GM18867 (cell line): ENCODE data around the gene CACNA1F.
A peak's percentile ranks its signal among the peaks of the same experiment; 100 is the strongest.

Experiments used
- ATAC-seq: cut with Tn5 transposase; IDR thresholded peaks from one replicate; pipeline ENCODE4 v1.9.1; 2021; ENCODE audit warnings: mild to moderate bottlenecking, moderate library complexity; ENCODE audit not compliant: unreplicated experiment

The CACNA1F gene

DNA sequence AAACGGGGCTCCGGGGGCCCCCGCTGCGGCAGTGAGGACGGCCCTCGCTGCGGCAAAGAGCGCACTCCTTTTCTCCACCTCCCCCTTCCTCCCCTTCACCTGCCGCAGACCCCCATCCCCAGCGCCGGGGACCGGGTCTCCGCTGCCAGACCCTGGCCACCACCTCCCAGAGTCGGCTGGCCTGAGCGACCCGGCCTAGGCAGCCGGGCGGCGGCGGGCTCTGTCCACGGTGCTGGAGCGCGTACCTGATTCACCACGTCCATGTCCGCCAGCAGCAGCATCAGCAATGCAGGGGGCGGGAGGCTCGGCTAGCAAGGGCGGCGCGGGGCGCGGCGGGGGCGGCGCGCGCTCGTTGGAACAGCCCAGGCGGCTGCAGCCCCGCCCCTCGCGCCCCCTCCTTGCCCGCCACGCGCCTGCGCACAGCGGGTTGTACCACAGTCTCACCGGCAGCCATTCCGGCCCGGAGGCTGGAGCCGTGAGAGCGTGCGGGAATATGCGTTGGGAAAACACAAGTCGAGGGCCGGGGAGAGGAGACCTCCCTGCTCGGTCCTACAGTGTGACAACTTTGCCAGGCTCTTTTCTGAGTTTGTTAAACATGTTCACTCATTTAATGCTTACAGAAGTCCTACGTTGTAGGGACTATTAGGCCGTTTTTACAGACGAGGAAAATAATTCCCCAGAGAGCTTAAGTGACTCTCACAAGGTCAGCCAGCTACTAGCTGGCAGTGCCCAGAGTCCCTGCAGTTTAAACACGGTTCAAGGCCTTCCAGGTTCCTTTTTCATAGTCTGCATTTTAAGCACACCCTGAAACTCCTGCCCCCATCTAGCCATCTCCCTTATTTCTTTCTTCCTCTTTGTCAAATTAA is 33.0 kb downstream of the CACNA1F start, which contains the start of gene SYP:
Gene SYP (minus strand): TSS at position 288 of the 866 bp plus-strand sequence. CDS start 7 bp downstream, at position 281.
- ATAC-seq, result peak; percentile 94

DNA sequence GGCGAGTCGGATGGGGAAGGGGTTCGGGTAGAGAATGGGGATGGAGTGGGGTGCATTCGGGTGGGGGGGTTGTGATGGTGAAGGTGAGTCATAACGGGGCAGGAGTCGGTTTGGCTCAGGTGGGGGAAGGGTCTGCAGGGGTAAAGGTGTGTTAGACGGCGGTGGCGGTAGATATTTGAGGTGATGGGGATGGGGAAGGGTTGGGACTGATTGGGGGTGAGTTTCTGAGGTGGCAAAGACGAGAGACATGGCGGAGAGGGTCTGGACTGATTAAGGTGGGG is 33.9 kb downstream of the CACNA1F start:
- ATAC-seq, result no peak

DNA sequence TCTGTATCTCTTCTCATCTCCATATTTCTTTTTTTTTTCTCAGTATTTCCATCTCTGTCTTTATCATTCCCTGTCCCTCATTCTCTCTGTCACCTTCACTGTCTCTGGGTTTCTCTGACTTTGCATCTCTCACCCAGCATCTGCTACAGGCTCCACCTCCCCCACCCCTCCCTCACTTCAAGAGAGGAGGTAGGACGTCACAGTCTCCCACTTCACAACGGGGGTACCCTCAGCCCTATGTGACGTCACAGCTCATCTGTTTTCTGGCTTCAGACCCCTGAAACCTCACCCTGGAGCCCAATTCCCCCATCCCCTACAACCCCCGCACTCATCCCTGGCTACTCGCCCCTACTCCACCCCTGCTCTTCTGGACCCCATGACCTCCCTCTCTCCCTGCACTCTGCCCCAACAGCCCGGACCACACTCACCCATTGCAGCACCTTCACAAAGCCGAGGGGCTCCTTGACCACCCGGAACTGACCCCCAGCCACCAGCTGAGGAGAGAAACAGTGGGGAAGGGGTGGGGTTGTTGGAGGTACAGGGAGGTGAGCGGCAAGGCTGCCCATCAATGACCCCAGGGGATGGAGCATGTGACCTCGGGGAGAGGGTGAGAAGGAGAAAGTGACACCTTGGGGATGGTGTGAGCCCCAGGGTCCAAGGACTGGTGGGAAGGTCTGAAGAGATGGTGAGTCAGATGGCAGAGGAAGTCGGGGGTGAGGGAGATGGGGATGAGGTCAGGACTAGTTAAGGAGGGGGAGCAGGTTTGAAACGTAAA is 34.4 kb downstream of the CACNA1F start:
- no peak for ATAC-seq

DNA sequence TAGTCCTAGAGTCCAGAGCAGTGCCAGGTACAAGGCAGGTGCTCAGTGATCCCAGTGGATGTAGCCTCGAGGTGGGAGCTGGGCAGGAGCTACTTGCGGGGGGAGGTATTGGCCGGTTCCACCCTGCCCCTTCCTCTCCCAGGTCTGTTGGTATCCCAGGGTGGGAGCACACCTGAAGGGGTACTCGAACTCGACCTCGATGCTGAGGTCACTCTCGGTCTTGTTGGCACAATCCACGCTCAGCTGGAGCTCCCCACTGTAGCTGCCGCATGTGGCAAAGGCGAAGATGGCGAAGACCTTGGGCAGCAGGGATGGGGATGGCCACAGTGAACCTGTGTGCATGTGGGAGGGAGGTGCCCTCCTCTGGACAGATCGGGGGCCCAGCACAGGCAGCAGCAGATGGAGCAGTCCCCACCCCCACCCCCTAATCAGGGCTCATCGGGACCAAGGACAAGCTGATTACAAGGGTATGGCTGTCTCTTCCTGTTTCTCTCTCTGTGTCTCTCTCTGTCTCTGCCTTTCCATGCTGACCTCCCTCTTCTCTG is 35.5 kb downstream of the CACNA1F start:
- ATAC-seq, result no peak

DNA sequence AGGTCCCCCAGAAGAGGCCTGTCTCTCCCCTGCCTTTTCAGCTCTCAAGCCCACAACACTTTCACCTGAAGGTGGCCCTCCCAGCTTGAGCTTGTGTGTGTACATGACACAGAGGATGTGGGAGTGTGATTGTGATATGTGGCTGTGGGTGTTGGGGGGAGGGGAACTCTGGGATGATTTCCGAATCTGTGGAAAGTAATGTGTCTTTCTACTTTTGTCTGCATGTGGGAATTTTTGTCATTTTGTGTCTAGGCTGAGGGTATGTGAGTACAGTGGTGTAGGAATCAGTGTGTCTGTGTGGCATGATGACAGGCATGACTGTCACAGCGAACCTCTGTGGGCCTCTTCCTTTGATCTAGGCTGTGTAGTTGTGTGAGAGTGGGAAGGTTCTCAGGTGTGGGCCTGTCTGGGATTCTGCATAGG is 39.6 kb downstream of the CACNA1F start:
- ATAC-seq, result no peak

DNA sequence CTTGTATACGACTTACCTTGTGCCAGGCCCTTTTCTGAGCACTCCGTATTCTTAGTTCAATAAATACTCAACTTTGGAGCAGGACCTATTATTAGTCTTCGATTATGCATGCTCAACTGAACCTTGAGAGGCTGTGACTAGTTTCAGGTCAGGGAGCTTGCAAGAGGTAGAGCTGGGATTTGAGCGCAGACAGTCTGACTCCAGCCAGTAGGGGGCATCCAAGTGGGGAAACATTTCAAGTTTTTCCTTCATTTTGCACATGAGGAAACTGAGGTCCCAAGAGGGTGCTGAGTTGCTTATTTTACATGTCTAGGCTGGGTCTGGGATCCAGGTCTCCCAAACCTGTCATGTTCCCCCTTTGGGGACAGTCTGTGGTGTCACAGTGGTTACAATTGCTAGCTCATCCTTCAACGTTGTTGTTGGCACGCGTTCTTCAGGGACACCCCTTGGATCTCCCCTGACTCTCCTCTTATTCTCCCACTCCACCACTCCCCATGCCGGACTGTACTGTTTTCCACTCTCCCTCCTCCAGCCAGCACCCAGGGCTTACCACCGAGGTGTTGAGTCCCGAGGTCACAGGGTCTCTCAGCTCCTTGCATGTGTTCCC is 40.3 kb downstream of the CACNA1F start:
- ATAC-seq, result no peak

DNA sequence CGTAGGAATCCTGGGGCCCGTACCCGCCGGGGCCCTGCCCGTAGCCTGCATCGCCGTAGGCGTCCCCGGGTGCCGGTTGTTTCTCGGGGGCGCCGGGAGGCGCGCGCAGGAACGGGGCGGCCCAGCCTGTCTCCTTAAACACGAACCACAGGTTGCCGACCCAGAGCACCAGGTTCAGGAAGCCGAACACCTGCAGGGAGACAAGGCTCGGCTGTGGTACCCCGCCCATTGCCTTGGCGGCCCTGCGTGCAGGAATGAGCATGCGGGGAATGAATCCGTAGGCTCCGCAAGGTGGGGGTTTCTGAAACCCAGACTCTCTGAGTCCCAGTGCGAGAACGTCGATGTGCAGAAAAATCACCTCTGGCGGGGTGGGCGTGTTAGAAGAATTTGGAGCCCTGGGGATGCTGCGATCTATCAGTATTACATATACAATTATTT is 41.5 kb downstream of the CACNA1F start:
- peak; percentile 1 for ATAC-seq

DNA sequence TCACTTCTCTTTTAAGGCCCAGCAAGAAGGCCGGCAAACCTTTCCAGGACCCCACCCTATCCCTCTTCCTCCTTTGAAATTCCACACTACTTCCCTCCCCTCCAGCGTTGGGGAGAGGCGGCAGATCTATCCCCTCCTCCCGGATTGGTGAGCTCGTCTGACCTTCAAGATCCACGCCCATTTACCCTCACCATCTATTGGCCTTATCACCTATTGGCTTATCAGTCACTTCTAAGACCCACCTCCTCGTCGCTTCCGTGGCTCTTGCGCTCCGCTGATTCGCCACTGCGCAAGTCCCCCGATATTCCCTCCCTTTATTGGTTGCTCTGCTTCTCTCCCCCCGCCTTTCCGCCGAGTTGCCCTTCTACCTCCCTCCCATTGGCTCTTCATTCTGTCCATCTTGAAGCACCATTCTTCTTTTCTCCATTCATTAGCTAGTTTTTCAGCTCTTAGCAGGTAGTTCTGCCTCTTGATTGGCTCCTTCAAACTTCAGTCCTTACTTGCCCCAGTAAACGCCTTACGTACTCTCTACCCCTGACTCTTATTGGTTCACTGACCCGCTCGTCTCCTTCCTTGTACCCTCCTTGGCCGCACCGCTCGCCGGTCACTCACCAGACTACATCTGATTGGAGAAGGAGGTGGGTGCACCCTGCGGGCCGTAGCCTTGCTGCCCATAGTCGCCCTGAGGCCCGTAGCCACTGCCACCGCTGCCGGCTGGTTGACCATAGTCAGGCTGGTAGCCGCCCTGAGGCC is 42.1 kb downstream of the CACNA1F start:
- ATAC-seq, result peak; percentile 88

DNA sequence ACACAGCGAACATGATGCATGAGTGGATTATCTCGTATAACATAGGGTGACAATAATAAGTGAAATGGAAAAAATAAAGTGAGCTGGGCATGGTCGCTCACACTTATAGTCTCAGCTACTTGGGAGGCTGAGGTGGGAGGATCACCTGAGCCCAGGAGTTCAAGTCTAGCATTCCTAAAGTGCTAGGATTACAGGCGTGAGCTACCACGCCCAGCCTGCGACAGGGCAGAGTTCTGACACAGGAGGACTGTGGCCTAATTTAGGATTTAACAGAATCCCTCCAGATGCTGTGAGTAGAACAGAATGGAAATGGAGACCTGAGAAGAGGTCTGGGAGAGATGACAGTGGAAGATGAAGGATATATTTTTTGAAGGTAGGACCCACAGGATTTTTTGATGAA is 43.5 kb downstream of the CACNA1F start:
- no peak for ATAC-seq

DNA sequence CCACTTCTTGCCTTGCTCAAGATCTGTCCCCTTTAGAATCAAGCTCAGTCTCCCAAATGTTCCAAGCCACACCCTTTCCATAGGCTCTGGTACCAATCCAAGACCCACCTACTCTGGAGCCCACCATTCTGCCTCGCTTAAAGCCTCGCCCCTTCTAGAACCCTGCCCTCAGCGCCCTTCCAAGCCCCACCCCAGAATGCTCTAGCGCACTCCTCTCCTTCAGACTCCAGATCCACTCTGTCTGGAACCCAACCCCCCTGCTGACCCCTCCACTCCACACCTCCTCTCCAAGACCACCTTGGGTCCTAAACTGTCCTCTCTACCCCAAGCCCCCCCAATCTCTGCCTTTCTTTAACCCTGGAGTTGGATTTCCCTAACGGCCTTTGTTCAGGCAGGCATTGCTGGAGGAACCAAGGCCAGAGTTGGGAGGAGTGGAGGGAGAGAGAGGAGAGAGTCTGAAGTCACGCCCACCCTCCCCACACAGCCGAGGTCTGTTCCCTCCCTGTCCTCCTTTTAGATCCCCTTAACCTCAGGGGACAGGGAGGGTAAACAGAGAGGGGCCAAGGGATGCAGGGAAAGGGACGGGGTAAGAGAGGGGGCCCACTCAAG is 44.6 kb downstream of the CACNA1F start:
- no peak for ATAC-seq

DNA sequence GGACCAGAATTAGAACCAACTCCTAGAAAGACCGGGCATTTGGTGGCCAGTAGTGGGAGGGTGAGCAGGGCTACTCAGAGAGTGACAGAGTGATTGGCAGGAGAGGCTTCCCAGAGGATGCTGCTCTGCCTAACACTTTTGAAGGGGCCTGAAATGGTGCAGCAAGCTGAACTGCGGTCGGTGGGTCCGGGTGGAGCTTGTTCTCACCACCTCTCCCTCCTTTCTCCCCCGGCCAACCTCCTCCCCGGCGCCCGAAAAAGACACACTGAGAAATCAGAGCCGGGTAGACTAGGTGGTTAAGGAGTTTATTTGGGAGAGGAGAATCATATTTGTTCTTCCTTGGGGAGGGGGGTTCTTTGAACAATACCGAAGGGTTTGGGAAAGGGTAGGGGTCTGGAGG is 45.6 kb downstream of the CACNA1F start:
- ATAC-seq, result no peak

DNA sequence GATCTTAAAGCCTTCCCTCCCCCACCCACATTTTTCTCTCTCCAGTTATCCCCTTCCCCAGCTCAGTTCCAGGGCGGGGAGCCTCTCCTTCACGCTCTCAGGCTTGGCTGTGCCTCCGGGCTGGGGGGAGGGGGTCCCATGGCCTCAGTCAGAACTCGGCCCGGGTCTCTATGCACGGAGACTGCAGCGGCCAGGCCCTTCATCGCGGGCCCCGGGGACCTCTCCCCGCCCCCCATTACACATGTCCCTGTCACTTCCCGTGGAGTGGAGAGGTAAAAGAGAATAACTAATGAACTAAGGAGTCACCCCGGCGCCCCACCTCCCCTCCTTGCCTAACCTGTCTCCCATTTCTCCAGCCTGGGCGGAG is 46.1 kb downstream of the CACNA1F start:
- ATAC-seq, result no peak

DNA sequence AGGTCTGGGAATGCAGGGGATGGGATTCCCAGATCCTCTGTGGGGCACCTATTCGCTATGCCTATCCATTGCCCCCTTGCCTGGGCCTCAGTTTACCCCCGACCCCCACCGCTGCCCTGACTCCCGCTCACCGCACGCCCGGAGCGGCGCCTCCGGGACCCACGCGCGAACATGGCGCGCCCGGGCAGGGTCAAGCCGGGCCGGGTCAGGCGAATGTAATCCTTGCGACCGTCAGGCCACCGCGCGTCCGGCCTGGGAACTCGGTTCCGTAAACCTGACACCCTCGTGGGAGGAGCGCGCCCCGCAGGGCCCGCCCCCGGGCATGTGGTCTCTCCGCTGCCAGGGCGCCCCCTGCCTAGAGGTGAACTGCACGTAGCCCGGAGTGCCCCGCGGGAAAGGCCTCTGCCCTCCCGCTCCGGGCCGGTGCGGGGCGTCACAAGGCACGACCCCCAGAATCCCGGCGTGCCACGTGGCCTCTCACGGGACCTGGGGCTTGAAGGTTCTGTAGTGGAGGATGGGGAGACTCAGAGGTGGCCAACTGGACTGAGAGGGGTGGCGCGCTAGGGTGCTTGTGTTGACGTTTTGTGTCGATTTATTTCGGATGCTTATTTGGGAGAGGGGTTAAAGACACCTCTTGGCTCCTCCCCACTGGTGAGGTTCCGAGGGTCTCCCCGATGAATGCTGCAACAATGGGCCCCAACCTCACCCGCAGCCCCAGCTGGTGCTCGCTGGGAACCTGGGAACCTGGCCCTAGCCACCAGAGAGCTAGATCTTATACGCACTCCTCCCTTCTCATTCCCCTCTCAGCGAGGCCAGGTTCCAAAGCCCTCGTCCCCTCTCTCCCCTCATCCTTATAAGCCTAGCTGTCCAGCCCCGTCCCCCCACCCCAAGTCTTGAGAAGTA is 46.8 kb downstream of the CACNA1F start, which contains the start of gene PRICKLE3:
Gene PRICKLE3 (minus strand): TSS at position 249 of the 903 bp plus-strand sequence. CDS start 76 bp downstream, at position 173.
- ATAC-seq, result peak; percentile 33

DNA sequence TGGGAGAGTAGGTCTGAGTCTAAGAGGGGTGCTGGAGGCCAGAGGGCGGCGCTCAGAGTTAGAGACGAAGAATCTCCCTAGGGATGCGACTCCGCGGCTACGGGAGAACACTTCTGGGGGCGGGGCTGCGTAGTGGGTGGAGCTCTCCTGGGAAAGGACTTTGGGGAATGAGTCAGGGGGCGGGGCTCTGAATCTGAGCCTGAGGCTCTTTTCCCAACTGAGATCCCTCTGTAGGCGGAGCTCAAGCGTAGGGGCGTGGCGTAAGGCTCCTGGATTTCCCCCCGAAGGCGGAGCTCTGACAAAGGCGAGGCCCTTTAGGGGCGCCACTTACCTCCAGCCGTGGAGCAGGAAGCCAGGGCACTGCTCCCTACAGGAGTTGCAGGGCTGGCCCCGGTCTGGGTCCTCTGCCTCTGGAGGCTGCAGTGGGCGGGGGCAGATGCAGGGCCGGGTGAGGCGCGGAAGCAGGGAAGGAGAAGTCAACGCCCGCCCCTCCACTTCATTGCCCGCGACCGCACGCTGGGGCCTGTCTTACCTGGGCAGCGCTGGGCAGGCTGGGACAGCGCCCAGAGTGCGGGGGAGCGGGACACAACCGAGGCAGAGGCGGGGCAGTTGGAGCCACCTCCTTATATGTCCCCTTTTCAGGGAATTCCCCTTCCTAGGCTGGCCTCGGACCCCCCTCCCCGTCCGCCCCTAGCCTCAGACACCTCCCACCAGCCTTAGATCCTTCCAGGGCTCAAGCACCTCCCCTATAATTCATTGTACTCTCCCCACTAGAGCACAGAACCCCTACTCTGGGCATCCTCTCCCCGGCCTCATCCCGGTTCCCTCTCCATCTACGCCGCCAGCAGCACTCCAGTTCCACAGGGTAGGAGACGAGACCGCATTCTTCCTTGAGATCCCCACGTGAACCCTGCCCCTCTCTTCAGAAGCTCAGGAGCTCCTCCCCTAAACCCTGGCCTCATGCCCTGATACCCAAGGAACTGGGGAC is 48.6 kb downstream of the CACNA1F start:
- peak; percentile 44 for ATAC-seq

DNA sequence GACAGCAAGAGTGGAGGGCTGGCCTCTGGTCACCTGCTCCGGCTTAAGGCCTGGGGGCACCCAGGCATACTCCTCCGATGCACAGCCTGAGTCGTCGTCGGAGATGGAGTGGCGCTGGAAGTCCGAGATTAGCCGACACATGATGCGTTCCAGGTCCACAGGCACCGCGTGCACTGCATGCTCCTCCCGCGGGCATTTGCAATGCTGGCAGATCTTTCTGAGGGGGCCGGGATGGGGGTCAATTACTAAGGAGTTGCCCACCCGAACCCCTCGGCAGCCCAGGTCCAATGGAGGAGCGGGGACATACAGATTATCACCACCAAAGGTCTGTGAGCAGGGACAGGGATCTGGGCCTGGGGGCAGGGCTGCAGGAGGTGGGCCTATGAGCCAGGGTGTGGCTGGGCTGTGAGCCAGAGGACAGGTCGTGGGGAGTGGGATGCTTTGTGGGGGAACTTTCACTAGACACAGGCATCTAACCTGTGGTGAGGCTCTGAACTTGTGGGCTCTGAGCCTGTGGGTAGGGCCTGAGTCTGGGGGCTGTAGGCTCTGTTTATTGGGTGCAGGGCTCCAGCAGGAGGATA is 49.3 kb downstream of the CACNA1F start:
- ATAC-seq, result no peak

DNA sequence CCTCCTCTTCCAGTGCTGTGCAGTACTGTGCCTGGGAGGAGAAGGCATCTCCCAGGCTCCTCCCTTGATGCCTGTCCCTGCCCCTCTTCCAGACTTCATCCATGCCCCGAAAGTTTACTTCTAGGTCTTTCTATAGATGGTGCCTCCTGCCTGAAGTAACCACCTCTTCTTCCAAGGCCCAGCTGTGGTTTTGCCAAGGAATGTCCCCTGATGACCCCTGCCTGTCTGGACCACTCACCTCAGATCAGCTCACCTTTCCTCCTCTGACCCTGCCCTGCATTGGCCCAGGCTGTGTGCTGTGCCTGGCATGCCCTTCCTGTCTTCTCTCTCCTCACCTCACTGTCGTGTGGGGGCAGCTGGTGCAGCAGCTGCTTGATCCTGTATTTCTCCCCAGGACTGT is 53.8 kb downstream of the CACNA1F start:
- no peak for ATAC-seq

DNA sequence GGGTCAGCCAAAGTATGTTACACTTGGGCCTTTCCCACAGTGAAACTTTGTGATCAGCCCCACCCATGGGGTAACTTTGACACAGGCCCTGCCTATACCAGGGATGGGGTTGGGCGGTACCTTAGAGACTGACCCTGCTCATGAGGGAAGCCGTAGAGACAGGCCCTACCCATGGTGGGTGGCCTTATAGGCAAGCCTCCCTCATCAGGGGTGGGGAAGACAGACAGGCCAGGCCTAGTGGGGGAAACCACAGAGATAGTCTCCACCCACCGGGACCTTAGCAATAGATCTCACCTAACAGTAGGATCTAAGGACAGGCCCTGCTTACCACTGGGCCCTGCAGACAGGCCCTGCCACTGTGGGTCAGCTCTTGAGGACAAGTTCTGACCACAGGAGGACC is 54.6 kb downstream of the CACNA1F start:
- ATAC-seq, result no peak
